ENCODE data around the gene LYZL2. TPM values are rescaled to one million over a fixed set of nuclear protein-coding genes. Genes with fewer than 3 reads are reported as not detected.

The LYZL2 gene
- polyA plus RNA-seq, 3 donors = not detected

DNA sequence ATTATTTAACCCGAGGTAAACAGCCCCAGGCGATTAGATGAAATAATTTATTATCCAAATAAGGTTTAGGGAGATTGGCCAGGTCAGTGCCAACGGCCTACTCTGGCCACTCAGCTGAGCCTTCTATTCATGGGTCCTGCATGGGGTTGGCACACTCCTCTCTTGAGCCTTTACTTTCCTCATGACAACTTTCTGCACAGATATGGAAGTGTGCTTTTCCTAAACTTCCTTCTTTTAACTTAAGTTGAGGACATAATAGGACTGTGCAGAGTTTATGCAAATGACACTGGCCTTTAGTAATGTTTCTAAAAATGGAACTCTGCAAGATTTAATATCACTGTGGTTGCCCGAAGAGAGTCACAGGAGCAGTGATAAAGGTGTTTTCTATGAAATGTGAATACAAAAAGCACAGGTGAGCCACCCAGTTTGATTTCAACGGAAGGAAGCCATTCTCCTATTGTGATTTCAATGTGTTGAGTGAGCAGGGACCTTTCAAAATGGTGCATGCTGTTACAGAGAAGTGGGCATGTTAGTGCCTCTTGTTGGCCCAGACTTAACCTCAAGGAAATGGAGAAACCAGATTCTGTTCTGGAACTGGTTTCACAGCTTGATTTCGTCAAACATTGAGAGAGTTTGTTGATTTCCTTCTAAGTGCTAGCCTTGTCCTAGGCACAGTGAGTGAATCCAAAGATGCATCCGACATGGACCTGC lies 55.7 kb downstream of the LYZL2 start:
- Histone ChIP-seq H3K9me3 (replicated peaks in 1 of 2; ENCODE audit: control insufficient read depth in 1 of 2, insufficient read depth in 1 of 2, low read length in 2 of 2) (no peaks in the 10 kb centered on the region), H3K9ac (ENCODE audit: insufficient read depth, low read length, poor library complexity, severe bottlenecking) (no peak overlapping the region), H3K4me2 (replicated peaks; ENCODE audit: extremely low read depth, low read length, poor library complexity, severe bottlenecking) (peak overlapping the region; percentile 27), H3K27ac (ENCODE audit: low read depth in 1 of 2, low read length in 2 of 2) (peak overlapping the region; percentile 21 to 72), H4K20me1 (ENCODE audit: insufficient read depth, low read length) (no peaks in the 10 kb centered on the region), H2AFZ (ENCODE audit: insufficient read depth, low read depth, low read length, poor library complexity, severe bottlenecking) (peak overlapping the region; percentile 27), H3K4me3 (replicated peaks in 1 of 3; ENCODE audit: low read depth in 2 of 3, low read length in 3 of 3) (peak overlapping the region in 1 of 3 experiments; percentile 44), H3K79me2 (ENCODE audit: insufficient read depth, low read length) (no peaks in the 10 kb centered on the region), H3K4me1 (ENCODE audit: control insufficient read depth in 1 of 2, insufficient read depth in 2 of 2, low read length in 2 of 2) (peaks cover 34 to 35% of the 10 kb centered on the region in 2 donors), H3K27me3 (ENCODE audit: control insufficient read depth in 2 of 2, insufficient read depth in 2 of 2, low read length in 2 of 2) (no peaks in the 10 kb centered on the region), H3K36me3 (replicated peaks in 1 of 2; ENCODE audit: control insufficient read depth in 1 of 2, insufficient read depth in 2 of 2, low read length in 2 of 2) (no peaks in the 10 kb centered on the region)
- Mint-ChIP-seq H3K4me1 (peaks cover 32% of the 10 kb centered on the region), H3K36me3 (no peaks in the 10 kb centered on the region), H3K9me3 (peaks cover 0 to 5% (median 0%) of the 10 kb centered on the region in 7 donors), H3K27me3 (ENCODE audit: low read depth in 3 of 3) (no peaks in the 10 kb centered on the region), H3K4me3 (peak overlapping the region in 1 of 2 donors; percentile 62), H3K27ac (peak overlapping the region; percentile 74 to 91 (median 79))
- WGBS (ENCODE audit: insufficient coverage) = 63% methylated on average over 3 of the region's 7 CpGs
- intact Hi-C loops (cut with micrococcal nuclease) = no loop called here
- TF ChIP-seq, protein P1, sequence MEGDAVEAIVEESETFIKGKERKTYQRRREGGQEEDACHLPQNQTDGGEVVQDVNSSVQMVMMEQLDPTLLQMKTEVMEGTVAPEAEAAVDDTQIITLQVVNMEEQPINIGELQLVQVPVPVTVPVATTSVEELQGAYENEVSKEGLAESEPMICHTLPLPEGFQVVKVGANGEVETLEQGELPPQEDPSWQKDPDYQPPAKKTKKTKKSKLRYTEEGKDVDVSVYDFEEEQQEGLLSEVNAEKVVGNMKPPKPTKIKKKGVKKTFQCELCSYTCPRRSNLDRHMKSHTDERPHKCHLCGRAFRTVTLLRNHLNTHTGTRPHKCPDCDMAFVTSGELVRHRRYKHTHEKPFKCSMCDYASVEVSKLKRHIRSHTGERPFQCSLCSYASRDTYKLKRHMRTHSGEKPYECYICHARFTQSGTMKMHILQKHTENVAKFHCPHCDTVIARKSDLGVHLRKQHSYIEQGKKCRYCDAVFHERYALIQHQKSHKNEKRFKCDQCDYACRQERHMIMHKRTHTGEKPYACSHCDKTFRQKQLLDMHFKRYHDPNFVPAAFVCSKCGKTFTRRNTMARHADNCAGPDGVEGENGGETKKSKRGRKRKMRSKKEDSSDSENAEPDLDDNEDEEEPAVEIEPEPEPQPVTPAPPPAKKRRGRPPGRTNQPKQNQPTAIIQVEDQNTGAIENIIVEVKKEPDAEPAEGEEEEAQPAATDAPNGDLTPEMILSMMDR (IDR thresholded peaks at IDR 0.05) = no peak
- DNase-seq = peak in 2 of 3 donors; percentile 40 to 41

- intact Hi-C loops (cut with micrococcal nuclease) = no loop called here
- H3K79me2 ChIP-seq (ENCODE audit: insufficient read depth, low read length) = no peaks in the 10 kb centered on the region
- no peaks in the 10 kb centered on the region for H4K20me1 ChIP-seq (ENCODE audit: insufficient read depth, low read length)
- Mint-ChIP-seq H3K27me3 (ENCODE audit: low read depth in 3 of 3) (peaks cover 0 to 2% (median 0%) of the 10 kb centered on the region in 3 donors), H3K9me3 (peaks cover 0 to 5% (median 0%) of the 10 kb centered on the region in 7 donors), H3K36me3 (no peaks in the 10 kb centered on the region), H3K4me1 (peaks cover 8% of the 10 kb centered on the region), H3K4me3 (no peak overlapping the region), H3K27ac (no peak overlapping the region)
- H3K4me2 ChIP-seq (replicated peaks; ENCODE audit: extremely low read depth, low read length, poor library complexity, severe bottlenecking) = no peak overlapping the region
- no peaks in the 10 kb centered on the region for H3K9me3 ChIP-seq (replicated peaks in 1 of 2; ENCODE audit: control insufficient read depth in 1 of 2, insufficient read depth in 1 of 2, low read length in 2 of 2)
- no peak overlapping the region for H2AFZ ChIP-seq (ENCODE audit: insufficient read depth, low read depth, low read length, poor library complexity, severe bottlenecking)
- peaks cover 7 to 15% of the 10 kb centered on the region in 2 donors for H3K4me1 ChIP-seq (ENCODE audit: control insufficient read depth in 1 of 2, insufficient read depth in 2 of 2, low read length in 2 of 2)
- no peak overlapping the region for H3K9ac ChIP-seq (ENCODE audit: insufficient read depth, low read length, poor library complexity, severe bottlenecking)
- no peak overlapping the region for H3K27ac ChIP-seq (ENCODE audit: low read depth in 1 of 2, low read length in 2 of 2)
- H3K27me3 ChIP-seq (ENCODE audit: control insufficient read depth in 2 of 2, insufficient read depth in 2 of 2, low read length in 2 of 2) = no peaks in the 10 kb centered on the region
- DNase-seq = no peak
- no peak overlapping the region for H3K4me3 ChIP-seq (replicated peaks in 1 of 3; ENCODE audit: low read depth in 2 of 3, low read length in 3 of 3)
- no CpG with 5 or more reads among the region's 2 CpGs for WGBS (ENCODE audit: insufficient coverage)
- TF ChIP-seq, protein P1 (IDR thresholded peaks at IDR 0.05) = no peak
- H3K36me3 ChIP-seq (replicated peaks in 1 of 2; ENCODE audit: control insufficient read depth in 1 of 2, insufficient read depth in 2 of 2, low read length in 2 of 2) = no peaks in the 10 kb centered on the region
These were observed 64.1 kb downstream of the LYZL2 start for GRCh38 chr10:30565449-30565848.

All from CD14-positive monocyte (primary cell).